Hematopoietic multipotent progenitor cell treated with erythropoietin and hydrocortisone succinate and interleukin-3 and kit ligand, for 17 days (in vitro differentiated cells): Measurements from ENCODE around the gene BAD.
A peak's percentile ranks its signal among the peaks of the same experiment; 100 is the strongest.

Experiments
- DNase-seq: peaks from one replicate; pipeline ENCODE4 v3.0.0-alpha.2; 2015; ENCODE audit warnings: low spot score

The BAD gene

DNA sequence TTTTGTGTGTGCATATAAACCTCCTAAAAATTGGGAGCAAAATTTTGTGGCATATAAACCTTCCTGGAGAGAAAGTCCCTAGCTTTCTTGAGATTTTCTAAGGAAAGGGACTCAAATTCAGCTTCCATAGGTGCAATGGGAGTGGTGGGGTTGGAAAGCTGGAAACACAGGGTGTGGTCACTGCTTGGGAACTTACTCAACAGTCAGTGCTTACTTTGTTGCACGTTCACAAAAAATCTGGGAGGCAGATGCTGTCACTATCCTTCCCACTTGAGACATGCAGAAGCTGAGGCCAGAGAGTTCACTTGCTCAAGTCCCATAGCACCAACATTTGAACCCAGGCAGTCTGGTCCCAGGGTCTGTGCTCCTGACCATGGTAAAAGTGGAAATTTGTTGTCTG, 11.8 kb upstream of the BAD start:
- no peak for DNase-seq

DNA sequence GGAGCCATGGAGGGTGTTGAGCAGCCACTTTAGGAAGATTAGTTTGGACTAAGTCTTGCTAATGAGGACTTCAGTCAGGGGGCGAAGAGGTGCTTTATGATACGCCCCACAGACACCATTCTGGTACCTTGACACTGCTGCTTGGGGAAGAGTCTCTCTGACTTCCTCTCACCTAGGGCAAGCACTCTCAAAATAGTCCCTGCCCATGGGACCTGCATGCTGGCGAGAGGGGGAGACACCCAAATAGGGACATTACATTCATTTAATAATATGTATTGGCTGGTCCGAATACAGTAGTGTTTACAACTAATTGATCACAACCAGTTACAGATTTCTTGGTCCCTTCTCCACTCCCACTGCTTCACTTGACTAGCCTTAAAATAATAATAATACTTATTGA, 11.3 kb upstream of the BAD start:
- DNase-seq, result no peak

DNA sequence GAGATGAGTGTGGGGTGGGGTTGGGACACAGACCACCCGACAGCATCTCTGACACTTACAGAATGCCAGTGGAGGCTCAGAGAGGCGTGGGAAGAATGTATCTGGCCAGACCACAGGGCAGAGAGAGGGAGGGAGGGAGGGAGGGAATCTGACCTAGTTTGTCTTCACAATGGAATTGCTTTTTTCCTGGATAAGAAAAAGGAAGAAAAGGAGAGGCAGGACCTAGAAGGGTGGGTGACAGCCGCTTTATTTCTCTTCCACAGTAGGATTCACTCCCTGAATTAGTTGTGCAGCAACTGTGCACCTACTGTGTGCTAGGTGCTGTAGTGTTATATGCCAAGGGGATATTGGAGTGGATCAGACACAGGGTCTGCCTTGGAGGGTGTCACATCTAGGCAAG, 10.3 kb upstream of the BAD start:
- DNase-seq, result no peak

DNA sequence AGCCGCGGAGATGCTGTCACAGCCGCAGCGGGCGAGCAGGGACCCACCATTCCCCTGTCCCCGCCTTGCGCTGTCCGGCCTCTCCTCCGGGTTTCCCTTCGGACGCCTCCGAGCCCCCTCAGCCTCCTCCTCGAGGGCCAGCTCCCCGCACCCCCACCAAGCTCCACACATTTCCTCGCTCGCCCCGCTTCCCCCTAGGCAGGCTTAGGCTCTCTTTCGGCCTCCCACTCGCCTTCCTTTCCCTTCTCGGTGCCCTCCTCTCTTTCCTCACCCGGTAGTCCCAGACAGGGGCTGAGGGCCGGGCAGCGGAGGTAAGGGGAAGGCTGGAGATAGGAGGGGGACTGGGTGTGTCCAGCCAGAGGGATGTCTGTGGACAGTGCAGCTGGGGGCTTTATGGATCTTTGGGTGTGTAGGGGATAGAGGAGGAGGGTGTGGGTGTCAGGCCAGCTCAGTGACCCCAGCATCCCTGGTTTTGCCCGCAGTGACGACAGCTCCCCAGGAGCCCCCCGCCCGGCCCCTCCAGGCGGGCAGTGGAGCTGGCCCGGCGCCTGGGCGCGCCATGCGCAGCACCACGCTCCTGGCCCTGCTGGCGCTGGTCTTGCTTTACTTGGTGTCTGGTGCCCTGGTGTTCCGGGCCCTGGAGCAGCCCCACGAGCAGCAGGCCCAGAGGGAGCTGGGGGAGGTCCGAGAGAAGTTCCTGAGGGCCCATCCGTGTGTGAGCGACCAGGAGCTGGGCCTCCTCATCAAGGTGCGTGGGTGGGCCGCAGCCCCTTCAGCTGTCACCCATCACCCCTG, 8.2 kb upstream of the BAD start:
- no peak for DNase-seq

DNA sequence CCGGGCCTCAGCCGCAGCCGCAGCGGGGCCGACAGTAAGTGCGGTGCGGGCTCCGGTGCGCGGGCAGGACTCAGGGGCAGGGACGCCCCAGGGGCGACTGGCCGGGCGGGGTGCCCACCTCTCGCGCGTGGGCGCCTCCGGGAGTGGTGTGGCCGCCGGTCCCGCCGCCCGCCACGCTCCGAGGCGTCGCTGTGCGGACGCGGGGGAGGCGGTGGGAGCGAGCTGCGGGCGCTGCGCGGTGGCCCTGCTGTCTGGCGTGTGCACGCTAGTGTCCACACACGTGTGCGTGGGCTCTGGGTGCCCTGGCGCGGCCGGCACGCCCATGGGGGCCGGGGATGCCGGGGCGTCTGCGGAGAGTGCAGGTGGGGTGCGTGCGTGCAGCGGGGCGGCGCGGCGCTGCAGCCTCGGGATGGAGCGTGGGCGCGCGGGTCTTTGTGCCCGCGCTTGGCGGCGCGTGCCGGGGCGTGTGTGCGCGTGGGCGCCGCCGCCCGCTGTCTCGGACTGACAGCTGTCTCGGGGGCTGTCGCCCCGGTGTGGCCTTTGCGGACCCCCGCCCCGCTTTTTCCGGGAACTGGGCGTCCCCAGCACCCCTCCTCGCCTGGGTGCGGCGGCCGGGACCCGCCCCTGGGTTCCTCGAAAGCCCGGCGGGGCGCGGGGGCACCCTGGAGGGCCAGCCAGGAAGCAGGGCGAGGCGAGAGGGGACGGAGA, 7.4 kb upstream of the BAD start:
- no peak for DNase-seq

DNA sequence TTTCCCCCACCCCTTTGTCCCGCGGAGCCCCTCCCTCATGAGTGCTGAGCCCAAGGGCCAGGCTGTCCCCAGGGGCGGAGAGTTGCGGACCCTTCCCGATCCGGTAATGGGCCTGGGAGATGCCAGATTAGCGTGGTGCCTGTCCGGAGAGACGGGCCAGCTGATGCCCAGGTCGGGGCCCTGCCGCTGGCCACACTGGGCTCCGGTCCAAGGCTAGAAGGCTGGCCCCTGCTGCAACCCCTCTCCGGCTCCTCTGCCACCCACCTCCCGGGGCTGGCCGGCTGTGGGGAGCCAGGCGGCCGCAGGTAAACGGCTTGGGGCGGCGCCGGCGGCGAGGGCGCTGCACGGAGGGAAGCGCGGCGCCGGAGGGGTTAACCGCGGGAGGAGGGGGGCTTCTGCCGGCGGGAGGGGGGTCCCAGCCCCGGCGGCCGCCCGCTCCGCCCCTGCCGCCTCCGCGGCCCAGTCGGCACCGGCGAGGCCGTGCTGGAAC, 6.8 kb upstream of the BAD start, which contains the start of gene KCNK4:
Gene KCNK4, plus strand, starts transcription at position 41 of the 490 bp plus-strand sequence. CDS start 1,717 bp downstream, outside the sequence.
- DNase-seq, result no peak

DNA sequence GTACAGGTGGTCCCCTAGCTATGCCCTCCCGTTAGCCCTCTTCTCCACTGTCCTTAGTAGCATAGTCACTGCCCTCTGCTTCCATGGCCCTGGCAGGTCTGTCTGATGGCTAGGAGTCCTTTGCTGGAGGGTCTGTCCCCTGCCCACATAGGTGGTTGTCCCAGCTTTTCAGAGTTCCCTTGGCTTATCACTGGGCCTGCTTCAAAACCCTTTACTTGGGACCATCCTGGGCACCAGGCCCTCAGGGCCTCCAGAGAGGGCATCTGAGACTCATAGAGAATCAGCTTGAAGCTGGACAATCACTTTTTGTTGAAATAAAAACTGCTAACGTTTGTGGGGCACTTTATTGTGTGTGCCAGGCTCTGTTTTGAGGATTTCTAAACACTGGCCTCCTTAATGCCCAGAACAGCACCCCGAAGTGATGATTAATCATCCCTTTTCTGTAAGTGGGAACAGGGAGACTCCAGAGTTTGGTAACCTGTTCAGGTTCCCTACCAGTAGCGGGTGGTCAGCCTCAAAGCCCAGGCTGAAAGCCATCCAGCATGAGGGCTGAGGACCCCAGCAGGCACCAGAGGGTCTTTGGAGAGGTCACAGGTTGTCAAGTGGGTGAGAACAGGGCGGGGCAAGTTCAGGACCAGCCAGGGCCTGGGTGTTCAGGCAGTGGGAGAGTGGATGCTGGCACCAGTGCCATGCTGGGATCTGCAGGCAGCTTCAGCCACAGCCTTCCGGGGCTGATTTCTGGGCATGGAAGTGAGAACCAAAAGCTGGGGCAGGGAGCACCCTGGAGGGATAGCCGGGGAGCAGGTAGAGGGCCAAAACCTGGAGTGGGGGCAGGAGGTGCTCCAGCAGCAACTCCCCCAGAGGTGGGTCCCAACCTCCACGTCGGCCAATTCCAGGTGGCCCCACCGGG, 6.1 kb upstream of the BAD start:
- DNase-seq, result no peak

DNA sequence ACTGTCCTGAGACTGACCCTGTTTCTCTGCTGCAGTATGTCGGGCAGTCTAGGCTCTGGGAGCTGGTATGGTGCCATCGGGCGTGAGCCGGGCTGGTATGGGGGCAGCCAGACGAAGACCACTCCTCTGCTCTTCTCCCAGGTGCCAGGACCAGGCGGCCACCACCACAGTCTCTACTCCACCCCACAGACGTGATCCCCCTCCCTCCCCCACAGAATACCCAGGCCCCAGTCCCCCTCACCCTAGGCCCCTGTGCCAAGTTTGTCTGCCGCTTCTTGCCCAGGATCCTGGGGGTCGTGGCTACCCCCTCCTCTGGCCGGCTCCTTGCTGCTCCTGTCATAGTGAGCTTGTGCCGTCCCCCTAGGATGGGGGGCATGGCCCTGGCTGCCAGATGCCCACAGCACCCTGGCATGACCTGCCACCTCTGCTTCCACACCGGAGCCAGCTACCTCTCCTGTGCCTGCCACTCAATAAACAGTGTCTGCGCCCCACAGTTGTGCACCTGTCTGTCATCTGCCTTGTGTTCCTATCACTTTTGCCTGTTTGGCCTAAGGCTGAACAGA, 4.6 kb upstream of the BAD start:
- DNase-seq, result no peak

DNA sequence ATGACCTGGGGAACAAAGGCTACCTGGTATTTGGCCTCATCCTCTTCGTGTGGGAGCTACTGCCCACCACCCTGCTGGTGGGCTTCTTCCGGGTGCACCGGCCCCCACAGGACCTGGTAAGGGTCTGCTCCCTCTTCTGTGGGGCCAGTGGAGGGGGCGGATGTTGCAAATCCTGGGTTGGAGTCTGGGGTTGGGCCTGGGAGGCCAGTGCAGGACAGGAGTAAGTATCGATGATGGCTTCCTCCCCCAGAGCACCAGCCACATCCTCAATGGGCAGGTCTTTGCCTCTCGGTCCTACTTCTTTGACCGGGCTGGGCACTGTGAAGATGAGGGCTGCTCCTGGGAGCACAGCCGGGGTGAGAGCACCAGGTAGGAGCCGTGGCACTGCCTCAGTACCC, 3.9 kb upstream of the BAD start:
- DNase-seq, result no peak

DNA sequence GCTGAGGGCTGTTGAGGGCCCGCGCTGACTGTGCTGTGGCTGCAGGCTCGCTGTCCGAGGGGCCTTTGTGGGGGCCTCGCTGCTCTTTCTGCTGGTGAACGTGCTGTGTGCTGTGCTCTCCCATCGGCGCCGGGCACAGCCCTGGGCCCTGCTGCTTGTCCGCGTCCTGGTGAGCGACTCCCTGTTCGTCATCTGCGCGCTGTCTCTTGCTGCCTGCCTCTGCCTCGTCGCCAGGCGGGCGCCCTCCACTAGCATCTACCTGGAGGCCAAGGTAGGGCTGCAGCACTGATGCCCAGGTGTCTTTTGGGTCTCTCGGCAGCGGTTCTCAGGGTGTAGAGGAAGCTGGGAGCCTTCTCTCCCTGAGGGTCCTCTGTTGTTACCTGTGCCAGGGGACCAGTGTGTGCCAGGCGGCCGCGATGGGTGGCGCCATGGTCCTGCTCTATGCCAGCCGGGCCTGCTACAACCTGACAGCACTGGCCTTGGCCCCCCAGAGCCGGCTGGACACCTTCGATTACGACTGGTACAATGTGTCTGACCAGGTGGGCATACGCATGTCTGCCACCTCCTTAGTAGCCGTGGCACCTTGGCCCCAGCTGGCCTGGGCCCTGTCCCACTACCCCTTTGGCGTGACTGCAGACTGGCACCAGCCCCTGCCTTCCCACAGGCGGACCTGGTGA, 3.3 kb upstream of the BAD start:
- DNase-seq, result no peak

DNA sequence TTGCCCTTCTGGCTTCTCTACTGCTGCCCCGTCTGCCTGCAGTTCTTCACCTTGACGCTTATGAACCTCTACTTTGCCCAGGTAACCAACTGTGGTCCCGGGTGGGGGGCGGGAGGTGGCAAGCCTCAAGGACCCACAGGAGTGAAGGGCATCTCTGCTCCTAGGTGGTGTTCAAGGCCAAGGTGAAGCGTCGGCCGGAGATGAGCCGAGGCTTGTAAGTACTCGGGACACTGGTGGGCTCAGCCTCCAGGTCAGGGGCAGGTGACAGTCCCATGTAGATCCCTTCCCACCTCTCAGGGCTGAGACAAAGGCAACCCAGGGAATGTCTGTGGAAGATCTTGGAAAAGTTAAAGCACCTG, 2.3 kb upstream of the BAD start:
- DNase-seq, result no peak

DNA sequence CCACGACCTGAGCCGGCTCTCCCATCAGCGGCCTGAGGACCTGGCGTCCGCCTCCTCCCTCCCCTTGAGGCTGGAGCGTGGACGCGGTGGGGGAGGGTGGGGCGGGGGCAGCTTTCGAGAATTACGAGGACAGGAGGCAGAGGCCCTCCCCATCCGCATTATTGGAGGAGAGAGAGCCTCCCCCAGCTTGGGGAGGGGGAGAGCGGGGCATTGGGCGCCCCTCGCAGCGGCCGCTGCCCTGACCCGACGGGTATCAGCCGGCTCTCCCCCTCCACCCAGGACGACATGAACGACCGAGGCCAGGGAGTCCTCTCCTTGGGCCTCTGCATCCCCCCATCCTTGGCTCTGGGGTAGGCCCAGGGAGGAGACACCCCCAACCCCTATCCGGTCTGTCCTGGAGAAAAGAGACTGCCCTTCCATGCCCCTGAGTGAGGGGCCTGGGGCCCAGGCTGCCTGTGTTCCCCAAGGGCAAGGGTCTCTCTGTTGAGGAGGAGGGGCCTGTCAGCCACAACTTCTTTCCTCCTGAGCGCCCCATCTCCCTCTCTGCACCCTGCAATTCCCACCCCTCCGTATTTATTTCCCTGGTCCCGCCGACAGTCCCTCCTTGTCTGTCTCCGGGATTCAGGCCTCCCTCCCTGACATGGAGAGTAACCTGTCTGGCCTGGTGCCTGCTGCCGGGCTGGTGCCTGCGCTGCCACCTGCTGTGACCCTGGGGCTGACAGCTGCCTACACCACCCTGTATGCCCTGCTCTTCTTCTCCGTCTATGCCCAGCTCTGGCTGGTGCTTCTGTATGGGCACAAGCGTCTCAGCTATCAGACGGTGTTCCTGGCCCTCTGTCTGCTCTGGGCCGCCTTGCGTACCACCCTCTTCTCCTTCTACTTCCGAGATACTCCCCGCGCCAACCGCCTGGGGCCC, 1.7 kb upstream of the BAD start:
- DNase-seq, result peak; percentile 77

DNA sequence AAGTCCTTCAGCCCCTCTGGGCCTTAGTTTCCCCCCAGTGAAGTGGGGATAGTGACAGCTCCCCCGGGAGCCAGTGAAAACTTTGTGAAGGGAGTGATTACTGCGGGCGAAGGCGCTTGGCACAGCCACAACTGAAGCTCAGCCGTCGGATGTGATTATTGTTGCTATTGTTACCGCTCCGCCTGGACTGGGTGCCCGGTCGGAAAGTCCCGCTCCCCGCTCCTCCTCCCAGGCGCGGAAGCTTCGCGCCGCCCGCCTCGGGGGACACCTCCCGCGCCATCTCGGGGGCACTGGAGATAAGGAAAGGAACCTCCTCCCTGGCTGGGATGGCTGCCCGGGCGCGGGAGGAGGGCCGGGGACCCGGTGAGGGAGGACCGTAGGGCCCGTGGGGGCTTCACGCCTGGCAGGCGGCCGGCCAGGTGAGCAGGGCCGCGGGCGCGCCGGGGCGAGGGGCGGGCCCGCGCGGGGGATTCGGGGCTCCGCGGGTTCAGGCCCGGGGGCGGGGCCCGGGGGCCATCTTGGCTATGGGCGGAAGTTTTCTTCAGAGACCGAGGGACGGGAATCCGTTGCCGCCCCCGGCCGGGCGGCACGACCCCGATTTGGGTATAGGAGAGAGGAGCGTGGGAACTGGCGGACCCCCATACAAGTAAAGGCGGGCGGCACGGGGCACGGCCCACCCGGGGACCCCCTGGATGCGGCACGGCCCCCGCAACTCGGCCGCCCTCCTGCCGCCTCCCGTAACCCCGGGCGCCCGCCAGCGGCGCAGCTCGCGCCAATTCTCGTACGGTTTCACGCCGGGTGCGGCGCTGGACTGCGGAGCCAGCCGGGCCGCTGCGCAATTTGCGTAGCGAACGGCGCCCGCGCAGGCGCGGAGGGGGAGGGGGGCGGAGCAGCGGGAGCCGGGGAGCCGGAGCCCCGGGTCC, 758 bp upstream of the BAD start, which contains the start of gene GPR137:
Gene GPR137, plus strand, starts transcription at position 887 of the 923 bp plus-strand sequence. CDS start 677 bp downstream, outside the sequence.
- peak; percentile 92 for DNase-seq

DNA sequence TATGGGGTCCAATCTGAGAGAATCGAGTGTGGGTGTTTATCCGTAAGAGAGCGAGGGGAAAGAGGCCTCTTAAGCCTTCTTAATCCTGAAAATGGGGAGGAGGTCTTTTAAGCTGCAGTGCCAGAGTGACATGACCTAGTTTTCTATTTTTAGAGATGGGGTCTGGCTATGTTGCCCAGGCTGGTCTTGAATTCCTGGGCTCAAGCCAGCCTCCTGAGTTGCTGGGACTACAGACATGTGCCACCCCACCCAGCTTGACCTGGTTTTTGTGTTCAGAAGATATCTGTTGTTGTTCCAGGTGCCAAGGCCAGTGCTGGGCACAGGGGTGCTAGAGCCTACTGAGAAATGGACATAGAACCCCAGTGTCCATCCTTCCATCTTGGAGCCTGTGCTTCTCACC, 1.4 kb downstream of the BAD start:
- no peak for DNase-seq

DNA sequence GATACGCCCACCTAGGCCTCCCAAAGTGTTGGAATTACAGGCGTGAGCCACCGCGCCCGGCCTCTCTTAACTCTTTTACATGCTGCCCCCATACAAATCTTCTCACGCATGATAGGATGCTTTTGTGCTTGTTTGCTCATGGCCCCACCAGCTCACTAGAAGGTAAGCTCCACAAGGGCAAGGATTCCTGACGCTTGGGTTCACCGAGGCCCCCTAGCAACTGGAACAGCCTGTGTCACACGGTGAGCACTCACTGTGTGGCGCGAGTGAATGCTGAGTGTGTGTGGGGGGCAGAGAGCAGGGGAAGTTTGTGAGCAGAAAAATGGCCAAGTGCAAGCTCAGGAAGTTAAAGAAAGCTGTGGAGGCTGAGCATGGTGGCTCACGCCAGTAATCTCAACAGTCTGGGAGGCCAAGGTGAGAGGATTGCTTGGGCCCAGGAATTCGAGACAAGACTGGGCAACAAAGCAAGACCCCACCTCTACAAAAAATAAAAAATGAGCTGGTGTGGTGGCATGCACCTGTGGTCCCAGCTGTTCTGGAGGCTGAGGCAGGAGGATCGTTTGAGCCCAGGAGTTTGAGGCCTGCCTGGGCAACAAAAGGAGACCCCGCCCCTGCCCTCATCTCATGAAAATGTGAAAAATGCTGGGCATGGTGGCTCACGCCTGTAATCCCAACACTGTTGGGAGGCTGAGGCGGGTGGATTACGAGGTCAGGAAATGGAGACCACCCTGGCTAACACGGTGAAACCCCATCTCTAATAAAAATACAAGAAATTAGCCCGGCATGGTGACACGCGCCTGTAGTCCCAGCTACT, 2.3 kb downstream of the BAD start:
- DNase-seq, result no peak

DNA sequence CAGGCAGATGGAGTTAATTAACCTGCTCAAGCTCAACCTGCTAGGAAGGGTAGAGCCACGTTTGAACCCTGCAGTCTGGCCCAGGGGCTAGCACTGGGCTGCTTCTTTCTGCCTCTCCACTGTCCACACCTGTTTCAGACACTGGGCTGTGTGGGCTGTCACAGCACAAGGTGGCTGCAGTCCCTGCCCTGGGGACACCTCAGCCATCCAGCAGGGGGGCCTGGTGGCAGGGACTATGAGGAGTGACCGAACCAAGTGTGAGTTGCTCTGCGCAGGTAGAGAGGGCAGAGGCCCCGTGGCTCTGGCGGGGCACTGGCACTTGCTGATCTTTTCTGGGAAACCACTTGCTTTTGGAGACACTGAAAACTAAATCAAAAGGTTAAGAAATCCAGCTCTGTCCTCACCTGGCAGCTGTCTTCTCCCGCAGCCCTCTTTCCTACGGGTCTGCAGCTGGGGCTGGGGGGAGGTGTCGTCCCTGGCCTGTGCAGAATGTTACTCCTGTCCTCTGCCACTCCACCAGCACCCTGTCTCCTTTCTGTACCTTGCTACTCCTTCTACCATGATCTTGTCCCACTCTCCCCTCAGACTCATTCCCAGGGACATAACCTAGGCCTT, 5.8 kb downstream of the BAD start:
- no peak for DNase-seq

DNA sequence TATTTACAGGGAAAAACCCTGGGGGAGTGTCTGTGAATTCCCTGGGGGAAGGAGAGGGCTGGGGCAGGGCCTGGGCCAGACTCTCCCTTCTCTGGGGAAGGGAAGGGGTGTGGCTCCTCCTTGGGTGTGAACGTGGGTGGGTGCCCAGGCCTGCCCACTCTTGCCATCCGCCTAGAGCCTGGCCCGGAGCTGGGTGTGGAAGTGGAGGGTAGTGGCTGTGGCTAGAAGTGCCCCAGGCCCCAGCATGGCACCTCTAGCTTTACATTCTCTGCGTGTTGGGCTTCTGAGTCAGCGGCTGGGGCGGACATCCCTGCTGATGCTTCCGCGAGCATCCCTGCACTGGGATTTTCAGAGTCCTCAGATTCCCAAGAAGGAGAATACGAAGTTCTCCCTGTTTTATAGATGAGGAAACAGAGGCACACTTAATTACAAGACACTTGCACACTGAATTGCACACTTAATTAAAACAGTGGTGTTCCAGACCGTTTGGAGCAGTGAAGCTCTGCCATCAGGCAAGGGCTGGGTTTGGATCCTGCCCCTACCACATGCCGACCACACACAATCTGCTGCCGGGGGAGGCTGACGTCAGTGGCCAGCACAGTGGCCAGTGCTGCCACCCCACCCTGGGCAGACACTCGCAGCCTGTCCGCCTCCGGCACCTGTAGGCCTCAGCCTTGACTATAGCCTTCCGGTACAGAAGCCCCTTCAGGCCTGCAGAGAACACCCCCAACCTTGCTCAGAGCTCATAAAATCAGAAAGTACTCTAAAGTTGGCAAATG, 7.6 kb downstream of the BAD start:
- peak; percentile 80 for DNase-seq
